C1 segment of cervical spinal cord (tissue), 14 donors: ENCODE measurements around the gene EHD4.

Experiments
- DNase-seq, 14 donors: peaks; one replicate each; lab custom pipeline; 2025; lab: John Stamatoyannopoulos, UW

Gene EHD4

DNA sequence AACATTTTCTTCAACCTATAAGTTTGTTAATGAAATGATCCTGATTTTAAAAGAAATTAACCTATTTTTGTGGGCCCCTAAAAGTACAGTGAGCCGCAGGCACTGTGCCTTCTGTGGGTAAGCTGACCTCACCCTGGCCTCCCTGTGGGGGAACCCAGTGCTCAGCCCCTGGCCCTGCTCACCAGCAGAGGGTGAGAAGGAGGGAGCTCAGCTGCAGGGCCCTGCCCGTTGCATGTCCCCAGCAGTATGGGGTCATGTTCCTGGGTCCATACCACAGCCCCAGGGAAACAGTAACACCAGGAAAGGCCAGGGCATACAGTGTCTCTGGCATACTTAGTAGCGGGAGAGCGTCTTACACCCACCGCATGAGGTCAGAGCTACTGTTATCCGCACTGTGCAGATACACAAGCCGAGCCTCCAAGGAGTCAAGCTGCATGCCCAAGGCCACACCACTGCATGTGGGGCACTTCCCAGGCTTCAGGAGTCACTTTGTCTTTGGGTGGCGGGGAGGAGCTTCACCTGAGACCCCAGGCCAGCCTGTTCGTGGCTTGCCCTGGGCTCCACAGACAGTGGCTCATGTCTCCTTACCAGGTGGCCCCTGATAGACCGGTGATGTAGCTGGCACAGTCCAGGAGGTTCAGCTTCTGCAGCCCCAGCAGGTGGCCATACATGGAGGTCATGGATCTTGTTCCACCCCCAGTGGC, 22.6 kb upstream of the EHD4 start:
- no peak for DNase-seq

DNA sequence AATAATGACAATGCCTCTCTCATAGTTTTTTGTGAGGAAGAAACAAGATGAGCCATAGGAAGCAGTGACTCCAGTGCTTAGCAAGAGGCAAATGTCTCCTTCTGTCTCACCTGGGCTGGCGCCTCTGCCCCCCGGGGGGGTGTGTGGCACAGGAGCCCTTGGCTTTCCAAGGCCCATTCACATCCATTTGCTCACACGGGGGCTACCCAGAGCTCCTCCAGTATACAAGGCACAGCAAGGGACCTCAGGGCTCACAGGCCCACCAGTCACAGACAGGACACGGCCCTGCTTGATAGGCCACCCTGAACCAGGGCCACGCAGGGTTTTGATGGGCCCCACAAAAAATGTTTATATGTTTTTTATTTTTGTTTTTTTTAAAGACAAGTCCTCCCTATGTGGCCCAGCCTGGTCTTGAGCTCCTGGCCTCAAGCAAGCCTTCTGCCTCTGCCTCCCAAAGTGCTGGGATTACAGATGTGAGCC, 21.9 kb upstream of the EHD4 start:
- no peak for DNase-seq

DNA sequence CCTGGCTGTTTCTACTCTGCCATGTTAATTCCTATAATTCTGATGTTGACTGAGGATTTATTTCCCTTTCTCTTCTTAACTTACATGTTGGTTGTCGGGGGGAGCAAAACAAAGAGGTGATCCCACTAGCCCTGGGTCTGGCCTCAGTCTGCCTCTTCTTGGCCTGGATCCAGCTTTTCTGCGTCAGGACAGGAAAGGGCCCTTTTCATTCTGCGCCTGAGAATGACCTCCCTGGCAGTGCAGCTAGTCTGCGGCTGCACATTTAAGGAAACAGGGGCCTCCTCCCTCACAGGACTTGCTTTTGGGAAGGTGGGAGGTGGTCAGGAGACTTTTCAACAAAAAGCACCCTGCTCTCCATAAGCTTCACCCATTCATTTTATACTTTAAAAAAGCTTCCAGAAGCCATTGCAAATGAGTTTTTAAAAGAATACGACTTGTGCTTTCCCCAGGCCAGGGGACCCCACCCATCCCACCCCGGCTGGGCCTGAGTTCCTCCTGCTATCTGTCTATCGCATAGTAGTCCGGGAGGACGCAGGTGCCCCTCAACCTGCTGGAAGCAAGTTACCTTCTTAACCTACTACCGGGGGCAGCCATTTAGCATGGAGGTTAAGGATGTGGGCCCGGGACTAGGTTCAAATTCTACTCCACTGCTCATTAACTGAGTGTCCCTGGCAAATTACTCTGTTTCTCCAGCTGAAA, 21.3 kb upstream of the EHD4 start:
- no peak for DNase-seq

DNA sequence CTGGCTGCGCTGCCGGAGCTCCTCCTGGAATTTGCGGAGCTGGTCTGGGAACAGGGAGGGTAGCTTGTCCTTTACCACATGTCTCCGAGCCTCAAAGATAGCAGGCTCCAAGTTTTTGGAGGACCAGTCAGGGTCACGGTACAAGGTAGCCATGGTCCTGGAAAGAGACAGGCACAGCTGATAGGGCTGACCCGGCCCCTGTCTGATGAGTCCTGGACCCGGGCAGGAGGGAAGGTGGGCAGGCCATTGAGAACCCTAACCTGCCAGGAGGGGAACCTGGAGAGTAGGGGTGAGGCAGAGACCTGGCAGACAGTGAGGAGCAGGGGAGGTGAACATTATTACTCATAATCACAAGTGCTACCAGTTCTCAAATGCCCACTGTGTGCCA, 20.4 kb upstream of the EHD4 start:
- DNase-seq, result no peak

DNA sequence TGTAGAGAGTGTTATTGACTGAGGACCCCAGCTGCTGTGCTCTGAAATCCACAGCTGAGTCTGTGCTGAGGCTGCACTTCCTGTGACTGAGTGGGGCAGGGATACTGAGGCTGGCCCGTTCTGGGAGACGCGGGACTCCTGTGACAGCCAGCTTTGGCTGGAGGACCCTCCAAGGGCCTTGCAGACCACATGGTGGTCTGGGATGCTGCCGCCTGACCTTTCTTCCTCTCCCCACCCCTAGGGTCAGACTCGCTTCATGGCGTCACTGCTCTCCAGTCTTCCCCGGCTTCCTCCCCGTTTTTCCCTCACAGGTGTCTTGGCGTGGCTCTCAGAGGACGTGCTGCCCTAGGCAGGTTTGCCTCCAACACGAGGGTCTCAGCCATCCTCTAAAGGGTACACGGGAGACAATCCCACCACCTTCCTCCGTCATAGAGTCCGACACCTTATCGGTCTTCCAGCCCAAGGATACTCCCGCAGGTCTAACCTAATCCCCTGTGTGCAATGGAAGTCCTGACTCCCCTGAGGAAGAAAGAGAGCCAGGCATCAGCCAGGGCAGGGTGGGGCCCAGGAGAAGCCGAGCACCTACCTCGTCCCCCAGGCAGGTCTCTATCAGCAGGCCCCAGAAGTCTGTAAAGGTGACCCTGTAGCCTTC, 19.9 kb upstream of the EHD4 start:
- no peak for DNase-seq

DNA sequence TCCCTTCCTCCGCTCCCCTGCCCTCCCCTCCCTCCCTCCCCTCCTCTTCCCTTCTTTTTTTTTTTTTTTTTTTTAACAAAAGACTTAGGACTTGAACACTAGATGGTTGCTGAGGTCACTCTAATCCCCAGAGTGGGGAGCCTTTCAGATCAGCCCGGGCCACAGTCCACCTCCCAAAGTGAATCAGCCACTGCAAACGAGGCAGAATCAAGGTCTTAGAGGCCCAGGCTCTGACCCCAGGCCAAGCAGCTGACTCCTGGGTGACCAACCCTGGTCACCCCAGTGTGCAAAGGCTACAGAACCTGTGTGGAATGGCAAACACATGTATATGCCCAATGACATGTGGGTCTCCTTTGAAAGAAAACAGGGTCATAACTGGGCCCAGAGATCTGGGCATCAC, 18.3 kb upstream of the EHD4 start:
- no peak for DNase-seq

DNA sequence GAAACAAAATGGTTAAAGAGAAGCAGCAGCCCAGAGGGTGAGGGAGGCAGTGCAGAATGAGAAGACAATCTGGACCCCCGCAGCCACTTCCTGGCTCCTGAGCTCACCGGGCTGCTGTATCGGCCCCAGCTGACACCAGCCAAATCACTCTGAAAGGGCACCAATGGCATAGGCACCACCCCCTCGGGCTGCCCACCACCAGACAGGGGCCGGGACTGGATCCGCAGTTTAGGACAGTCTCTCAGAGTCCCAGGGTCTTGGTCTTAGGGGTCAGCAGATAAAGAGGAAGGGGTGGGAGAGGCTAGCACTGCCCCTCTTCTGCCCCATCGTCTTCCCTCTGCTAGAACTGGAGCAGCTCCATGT, 17.9 kb upstream of the EHD4 start:
- DNase-seq, result no peak

DNA sequence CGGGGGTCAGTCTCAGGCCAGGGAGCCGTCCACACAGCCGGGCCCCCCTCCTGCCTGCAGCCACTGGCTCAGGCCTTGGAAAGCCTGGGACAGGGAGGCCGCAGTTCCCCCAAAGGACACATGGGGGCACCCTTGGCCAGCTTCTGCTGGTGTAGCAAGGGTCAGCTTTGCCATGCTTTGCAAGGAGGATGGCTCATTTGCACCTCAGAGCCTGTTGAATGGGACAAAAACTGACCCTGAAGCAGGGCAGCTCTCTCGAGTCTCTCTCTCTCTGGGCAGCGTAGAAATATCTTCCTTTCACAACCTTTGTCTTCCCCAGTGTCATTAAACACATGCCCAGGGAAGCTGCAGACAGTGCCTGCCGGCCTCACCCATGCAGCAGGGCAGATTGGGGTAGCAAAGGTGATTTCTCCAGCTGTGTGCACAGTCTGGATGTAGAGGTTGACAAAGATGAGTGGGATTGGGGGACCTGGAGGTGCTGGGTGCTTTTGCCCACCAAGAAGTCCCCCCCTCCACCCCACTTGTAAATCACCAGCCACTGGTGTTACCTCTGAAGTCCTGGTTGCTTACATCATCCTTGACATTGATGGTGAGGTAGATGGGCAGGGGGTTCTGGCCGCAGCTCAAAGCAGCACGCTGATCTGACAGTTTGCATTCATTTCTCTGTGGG, 17.4 kb upstream of the EHD4 start:
- peak in 13 of 14 donors; percentile 20 to 80 (median 40) for DNase-seq

DNA sequence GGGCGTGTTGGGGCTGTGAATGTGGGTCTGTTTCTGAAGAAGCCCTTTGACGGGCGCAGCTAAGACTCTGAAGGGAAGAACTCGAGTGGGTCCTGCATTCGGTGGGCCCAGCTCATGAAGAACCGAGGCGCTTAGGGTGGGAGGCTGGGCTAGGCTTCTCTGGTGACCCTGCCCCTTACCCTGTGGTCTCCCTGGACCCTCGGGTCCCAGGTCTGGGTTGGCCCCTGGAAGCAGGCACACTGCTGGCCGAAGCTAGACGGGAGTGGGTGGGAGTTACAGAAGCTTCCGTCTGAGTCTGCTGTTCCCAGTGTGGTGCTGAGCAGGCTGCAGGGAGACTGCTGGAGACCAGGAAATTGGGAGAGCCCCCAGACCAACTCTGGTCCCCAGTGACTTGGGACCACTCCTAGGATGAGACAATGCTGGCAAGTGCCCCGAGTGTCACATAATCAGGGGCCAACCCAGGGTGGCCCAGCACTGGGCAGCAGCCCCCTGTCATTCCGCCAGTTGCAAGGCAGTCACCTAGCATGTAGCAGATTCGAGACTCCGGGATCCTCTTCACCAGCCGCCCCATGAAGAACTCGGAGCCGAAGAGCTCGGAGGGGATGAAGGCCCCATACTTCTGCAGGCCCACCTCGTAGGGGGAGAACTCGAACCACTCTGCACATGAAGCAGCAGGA, 16.7 kb upstream of the EHD4 start:
- no peak for DNase-seq

DNA sequence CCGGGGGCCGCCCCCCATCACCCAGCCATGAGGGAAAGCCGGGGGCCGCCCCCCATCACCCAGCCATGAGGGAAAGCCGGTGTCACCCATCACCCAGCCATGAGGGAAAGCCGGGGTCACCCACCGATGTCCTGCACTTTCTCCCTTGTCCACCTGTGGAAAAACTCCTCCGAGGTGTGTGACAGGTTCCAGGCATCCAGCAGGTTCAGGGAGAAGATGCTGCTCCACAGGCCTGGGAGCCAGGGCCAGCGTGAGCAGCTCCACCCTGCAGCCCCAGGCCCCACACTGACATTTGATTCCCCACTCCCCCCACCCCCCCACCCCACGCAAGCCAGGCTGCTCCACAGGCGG, 15.5 kb upstream of the EHD4 start:
- no peak for DNase-seq

DNA sequence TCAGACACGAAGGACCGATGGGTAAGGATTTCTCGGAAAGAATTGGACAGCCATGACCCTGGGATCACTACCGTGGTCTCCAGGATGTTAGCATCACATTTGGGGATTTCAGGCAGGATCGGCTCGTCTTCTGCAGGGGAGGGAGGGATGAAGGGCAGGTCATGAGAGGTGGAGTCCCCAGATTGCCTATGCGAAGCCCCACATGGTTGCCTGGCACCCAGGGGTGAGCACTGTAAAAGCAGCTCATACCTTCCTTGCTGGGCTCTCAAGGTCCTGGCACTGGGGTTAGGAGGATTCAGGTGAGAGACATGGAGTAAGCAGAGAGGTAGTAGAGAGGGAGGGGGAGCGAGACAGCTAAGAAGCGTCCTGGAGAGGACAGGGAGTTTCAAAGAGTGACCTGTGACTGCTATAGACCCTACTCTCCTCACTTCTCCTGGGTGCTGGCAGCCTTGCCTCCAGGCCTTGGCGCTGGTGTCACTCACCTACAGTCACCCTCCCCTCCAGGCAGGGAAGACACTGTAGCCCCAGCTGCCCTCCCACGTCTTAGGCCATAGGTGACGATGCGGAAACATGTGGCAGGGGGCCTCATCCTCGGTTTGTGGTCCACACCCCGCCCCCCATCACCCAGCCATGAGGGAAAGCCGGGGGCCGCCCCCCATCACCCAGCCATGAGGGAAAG, 15.0 kb upstream of the EHD4 start:
- no peak for DNase-seq

DNA sequence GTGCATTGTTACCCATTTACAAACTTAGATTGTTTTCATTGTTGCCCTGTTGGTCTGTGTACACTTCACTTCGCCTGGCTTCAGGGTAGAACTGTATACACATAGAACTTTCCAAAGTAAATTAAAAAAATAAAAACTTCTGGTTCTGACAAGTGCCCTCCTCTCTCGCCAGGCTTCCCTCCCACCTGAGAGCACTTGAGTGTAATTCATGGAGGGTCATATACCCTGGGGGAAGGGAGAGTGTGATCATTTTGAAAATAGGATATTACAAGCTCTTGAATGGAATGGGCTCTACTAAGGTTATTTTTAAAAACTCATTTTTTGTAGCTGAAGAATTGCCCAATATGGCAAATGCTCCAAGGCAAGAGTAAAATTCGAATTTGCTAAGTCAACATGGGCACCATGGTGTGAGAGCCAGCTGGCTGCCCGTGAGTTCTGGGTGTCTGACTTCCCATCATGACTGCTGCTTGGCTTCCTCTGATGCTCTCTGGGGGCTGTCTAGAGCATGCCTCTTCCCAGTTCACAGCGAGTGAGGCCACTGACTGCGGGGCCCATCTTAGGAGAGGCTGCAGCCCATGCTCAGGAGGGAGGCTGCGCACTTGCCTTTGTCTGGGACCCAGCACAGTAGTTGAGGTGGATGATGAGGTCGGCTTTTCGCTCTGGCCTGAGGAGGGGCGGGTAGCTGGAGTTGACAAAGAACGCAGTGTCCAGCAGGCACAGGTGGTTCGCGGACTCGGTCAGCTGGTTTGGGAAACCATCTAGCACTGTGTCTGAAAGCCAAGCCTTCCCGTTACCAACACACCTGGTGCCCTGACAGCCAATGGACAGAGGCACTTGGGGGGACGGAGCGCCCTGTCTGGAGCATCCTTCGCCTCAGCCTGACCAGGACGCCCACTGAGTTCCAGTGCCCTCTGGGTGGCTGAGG, 13.1 kb upstream of the EHD4 start:
- peak in 1 of 14 donors; percentile 10 for DNase-seq

DNA sequence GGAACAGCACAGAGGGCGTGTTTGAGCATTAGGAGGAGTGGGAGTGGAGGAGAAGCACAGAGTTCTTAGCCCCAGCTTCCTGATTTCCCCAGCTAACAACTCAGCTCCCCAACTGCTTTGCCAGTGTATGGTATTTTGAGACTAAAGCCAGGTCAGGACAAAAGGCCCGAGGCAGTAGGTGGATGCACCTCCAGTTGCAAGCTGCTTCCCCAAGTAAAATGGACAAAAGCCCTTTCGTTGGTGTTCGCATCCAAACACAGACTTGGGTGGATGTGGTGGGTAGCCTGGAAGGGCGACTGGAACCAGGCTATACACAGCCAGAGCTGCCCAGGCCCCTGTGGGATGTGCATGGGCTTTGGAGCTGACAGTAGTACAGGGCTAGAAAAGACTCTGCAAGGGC, 12.3 kb upstream of the EHD4 start:
- DNase-seq, result no peak

DNA sequence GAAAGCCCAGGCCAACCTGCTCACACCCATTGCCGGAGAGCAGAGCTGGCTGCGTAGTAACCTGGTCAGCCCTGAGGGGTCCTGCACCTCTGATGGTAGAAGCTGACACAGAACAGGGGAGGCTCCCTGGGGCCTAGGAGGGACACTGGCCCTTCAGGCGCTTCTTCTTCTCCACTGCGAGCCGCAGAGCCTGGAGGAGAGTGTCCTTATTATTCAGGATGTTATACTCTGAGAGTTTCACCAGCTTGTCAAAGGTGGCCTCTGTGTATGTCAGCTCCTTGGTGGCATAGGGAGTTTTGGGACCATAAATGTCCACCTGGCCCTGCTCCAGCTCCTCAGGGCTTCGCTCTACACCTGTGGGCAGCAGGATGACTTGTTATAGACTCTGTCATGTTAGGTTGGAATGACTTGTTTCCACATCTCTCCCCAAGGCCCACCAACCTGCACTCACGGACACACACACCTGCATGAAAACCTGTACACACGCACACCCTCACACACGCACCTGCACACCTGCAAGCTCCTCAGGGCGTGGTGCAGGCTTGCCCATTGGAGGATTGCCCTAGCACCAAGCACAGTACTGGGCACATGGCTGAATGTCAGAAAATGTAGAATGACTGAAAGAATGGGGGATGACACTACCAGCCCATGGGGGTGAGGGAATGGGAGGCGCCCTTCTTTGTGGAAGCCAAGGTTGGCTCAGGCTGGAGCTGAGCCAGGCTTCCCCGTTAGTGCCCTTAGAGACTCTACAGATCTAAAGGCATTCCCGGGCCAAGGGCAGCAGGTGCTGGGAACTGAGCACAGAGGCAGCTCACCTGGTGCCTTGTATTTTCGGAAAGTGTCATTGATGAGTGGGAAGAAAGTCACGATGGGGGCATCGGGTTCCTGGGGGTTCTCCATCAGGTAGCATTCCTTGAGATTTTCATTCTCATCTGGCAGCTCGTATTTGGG, 11.5 kb upstream of the EHD4 start:
- no peak for DNase-seq

DNA sequence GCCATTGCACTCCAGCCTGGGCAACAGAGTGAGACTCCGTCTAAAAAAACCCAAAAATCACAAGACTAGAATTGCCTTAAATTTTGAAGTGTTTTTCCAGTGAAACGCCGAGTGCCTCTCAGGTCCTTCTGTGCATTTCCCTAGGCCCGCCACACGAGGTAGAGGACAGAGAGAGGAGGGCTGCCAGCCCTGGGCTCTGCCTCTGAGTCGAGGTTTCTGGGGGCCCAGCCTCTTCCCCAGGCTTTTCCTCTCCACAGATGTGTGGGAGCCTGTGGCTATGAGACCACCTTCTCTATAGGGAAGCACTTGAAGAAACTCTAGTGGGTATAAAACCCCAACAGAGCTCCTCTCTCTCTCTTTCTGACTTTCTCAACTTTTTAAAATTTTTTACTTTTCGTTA, 10.9 kb upstream of the EHD4 start:
- DNase-seq, result no peak

DNA sequence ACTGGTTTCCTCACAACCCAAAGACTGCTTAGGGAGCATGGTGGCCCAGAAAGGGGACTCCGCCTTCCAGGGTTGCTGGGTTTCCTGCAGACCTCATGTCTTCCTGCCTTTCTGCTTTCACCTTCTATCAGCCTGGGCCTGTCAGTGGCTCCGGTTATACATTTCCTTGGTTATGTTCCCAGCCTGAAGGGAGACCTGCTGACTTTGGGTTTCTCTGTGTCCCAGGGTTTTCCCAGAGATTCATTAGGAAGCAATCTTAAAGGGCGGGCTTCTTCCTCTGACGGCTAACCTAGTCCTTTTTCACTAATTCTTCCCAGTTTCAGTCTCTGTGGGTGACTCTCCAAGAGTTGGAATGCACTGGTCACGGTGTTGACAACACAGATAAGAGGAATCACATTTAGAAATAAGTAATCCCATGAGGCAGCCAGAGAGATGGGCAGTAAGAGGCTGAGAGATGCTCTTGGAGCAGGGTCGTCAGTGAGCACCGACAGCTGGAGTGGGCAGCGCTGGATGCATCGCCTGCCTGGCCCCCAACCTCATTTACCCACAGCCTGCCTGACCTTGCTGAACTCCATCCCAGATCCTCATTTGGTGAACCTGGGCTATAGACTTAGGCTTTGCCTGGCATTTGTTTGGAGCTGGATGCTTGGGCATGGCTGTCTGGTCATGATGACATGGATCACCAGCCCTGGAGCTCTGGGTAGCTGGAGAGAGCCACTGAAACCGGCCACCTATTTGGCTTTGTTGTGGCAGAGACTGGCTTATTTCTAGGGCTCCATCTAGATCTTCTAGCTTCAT, 10.0 kb upstream of the EHD4 start:
- no peak for DNase-seq

DNA sequence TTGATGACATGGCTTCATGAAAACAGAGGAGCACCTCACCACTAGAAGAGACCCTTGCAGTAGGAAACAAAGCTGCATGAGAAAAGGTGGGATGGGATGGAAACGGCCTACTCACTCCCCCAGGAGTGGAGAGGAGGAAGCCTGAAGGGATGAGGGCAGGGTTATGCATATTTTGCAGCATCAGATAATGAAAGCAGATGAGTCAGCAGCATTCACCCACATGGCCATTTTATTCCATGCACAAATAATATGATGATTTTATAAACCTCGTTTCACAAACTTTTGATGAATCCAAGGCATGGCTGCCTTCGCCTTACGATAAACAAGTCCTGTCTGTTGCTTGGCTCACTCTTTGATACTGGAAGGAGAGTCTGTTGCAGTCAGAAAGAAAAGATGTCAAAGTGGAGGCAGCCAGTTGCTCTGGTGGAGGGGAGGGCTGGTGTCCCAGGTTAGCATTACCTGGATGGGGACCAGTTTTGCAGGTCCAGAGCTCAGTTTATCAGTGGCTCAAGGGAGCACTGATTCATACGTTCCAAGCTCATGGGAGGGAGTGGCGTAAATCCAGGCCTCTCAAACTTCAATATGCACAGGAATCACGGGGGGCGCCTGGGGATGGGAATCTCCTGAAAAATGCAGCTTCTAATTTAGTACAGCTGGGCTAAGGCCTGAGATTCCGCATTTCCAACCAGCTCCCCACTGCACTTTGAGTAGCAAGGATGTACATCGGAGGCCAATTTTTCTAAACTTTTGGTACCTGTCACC, 9.2 kb upstream of the EHD4 start:
- DNase-seq, result no peak
